ENCODE measurements around the gene ZNF280B. TPM values are rescaled to one million over a fixed set of nuclear protein-coding genes. Genes with fewer than 3 reads are reported as not detected.

ZNF280B gene
- total RNA-seq, 1 experiment from 2014 or later, result 0.66 TPM

- H3K79me2 ChIP-seq (ENCODE audit: low read length), result no peaks in the 10 kb centered on the region
- no peak for ATAC-seq
- H3K27ac ChIP-seq (ENCODE audit: low read length), result no peak overlapping the region
- H4K20me1 ChIP-seq (ENCODE audit: low read length), result no peaks in the 10 kb centered on the region
- no peak for DNase-seq
- no peak overlapping the region for H3K9ac ChIP-seq (ENCODE audit: low read length)
- H3K27me3 ChIP-seq (ENCODE audit: low read length), result no peaks in the 10 kb centered on the region
- ChIA-PET CTCF (no interaction called here), POLR2A (ENCODE audit: unreplicated experiment) (no interaction called here)
- intact Hi-C loops (cut with micrococcal nuclease), result loop anchor here (10.0 kb wide), 1 partner anchor 279 kb away; no protein-coding TSS in a partner anchor
- no peak overlapping the region for H2AFZ ChIP-seq (ENCODE audit: low read length)
- H3K4me1 ChIP-seq (ENCODE audit: insufficient read depth, low read length), result no peaks in the 10 kb centered on the region
- no peak overlapping the region for H3K4me2 ChIP-seq (ENCODE audit: low read length)
- no peaks in the 10 kb centered on the region for H3K36me3 ChIP-seq (ENCODE audit: low read depth, low read length)
- TF ChIP-seq CTCF (conservative IDR thresholded peaks at IDR 0.05; ENCODE audit: low read depth, low read length) (no peak), EZH2phosphoT487 (IDR thresholded peaks at IDR 0.05; ENCODE audit: borderline replicate concordance, low read length) (no peak), EZH2 (IDR thresholded peaks at IDR 0.05; ENCODE audit: low read length, unreplicated experiment) (no peak)
- BruUV-seq (replicated peaks), result no TSS peak
- no peak overlapping the region for H3K4me3 ChIP-seq (ENCODE audit: low read length)
- H3K9me2 ChIP-seq (replicated peaks; ENCODE audit: low read length), result no peaks in the 10 kb centered on the region
- no peaks in the 10 kb centered on the region for H3K9me3 ChIP-seq (ENCODE audit: low read length)
- no peaks in the 10 kb centered on the region for H3F3A ChIP-seq (ENCODE audit: low read length, unreplicated experiment)
These were observed 42.8 kb downstream of the ZNF280B start for GRCh38 chr22:22465782-22466181.

- H3K79me2 ChIP-seq (ENCODE audit: low read length), result no peaks in the 10 kb centered on the region
- ChIA-PET POLR2A (ENCODE audit: unreplicated experiment) (no interaction called here), CTCF (no interaction called here)
- no peak overlapping the region for H3K9ac ChIP-seq (ENCODE audit: low read length)
- no peak overlapping the region for H3K27ac ChIP-seq (ENCODE audit: low read length)
- no peaks in the 10 kb centered on the region for H3K9me2 ChIP-seq (replicated peaks; ENCODE audit: low read length)
- H3K4me2 ChIP-seq (ENCODE audit: low read length), result no peak overlapping the region
- no peak for DNase-seq
- TF ChIP-seq CTCF (conservative IDR thresholded peaks at IDR 0.05; ENCODE audit: low read depth, low read length) (no peak), EZH2 (IDR thresholded peaks at IDR 0.05; ENCODE audit: low read length, unreplicated experiment) (no peak), EZH2phosphoT487 (IDR thresholded peaks at IDR 0.05; ENCODE audit: borderline replicate concordance, low read length) (no peak)
- H3F3A ChIP-seq (ENCODE audit: low read length, unreplicated experiment), result no peaks in the 10 kb centered on the region
- no peak overlapping the region for H3K4me3 ChIP-seq (ENCODE audit: low read length)
- H4K20me1 ChIP-seq (ENCODE audit: low read length), result no peaks in the 10 kb centered on the region
- no peaks in the 10 kb centered on the region for H3K36me3 ChIP-seq (ENCODE audit: low read depth, low read length)
- H3K4me1 ChIP-seq (ENCODE audit: insufficient read depth, low read length), result no peaks in the 10 kb centered on the region
- no peaks in the 10 kb centered on the region for H3K27me3 ChIP-seq (ENCODE audit: low read length)
- H2AFZ ChIP-seq (ENCODE audit: low read length), result no peak overlapping the region
- H3K9me3 ChIP-seq (ENCODE audit: low read length), result no peaks in the 10 kb centered on the region
- ATAC-seq, result no peak
- no TSS peak for BruUV-seq (replicated peaks)
- intact Hi-C loops (cut with micrococcal nuclease), result loop anchor here (10.0 kb wide), 1 partner anchor 280 kb away; no protein-coding TSS in a partner anchor
These were observed 43.4 kb downstream of the ZNF280B start for GRCh38 chr22:22465094-22465602.

- Histone ChIP-seq H3K4me3 (ENCODE audit: low read length) (no peak overlapping the region), H3K9ac (ENCODE audit: low read length) (no peak overlapping the region), H4K20me1 (ENCODE audit: low read length) (no peaks in the 10 kb centered on the region), H2AFZ (ENCODE audit: low read length) (peak overlapping the region; percentile 50; the same call in 1 of the 2 replicates), H3K4me2 (ENCODE audit: low read length) (peak overlapping the region; percentile 71), H3K27ac (ENCODE audit: low read length) (no peak overlapping the region), H3K79me2 (ENCODE audit: low read length) (no peaks in the 10 kb centered on the region), H3K36me3 (ENCODE audit: low read depth, low read length) (no peaks in the 10 kb centered on the region), H3K9me3 (ENCODE audit: low read length) (no peaks in the 10 kb centered on the region), H3F3A (ENCODE audit: low read length, unreplicated experiment) (no peaks in the 10 kb centered on the region), H3K9me2 (replicated peaks; ENCODE audit: low read length) (no peaks in the 10 kb centered on the region), H3K4me1 (ENCODE audit: insufficient read depth, low read length) (no peaks in the 10 kb centered on the region), H3K27me3 (ENCODE audit: low read length) (no peaks in the 10 kb centered on the region)
- ChIA-PET POLR2A (ENCODE audit: unreplicated experiment) (no interaction called here), CTCF (interaction anchor here (0.6 kb wide), 3 partner anchors 42 to 386 kb away, joined by 3 to 5 read pairs (median 3); no protein-coding TSS in a partner anchor)
- intact Hi-C loops (cut with micrococcal nuclease), result loop anchor here (5.0 to 10.0 kb wide), 3 partner anchors 113 to 493 kb away; no protein-coding TSS in a partner anchor
- TF ChIP-seq EZH2 (IDR thresholded peaks at IDR 0.05; ENCODE audit: low read length, unreplicated experiment), result no peak
- no peak for TF ChIP-seq CTCF (conservative IDR thresholded peaks at IDR 0.05; ENCODE audit: low read depth, low read length)
- no peak for TF ChIP-seq EZH2phosphoT487 (IDR thresholded peaks at IDR 0.05; ENCODE audit: borderline replicate concordance, low read length)
- BruUV-seq (replicated peaks), result no TSS peak
- ATAC-seq (no peak), DNase-seq (no peak)
These were observed 43.9 kb downstream of the ZNF280B start for GRCh38 chr22:22464541-22465054.
